Measurements from ENCODE around the gene ARHGDIG. TPM values are rescaled to one million over a fixed set of nuclear protein-coding genes. Genes with fewer than 3 reads are reported as not detected.

ARHGDIG gene
- total RNA-seq, 2 donors from 2014 or later = not detected

DNA sequence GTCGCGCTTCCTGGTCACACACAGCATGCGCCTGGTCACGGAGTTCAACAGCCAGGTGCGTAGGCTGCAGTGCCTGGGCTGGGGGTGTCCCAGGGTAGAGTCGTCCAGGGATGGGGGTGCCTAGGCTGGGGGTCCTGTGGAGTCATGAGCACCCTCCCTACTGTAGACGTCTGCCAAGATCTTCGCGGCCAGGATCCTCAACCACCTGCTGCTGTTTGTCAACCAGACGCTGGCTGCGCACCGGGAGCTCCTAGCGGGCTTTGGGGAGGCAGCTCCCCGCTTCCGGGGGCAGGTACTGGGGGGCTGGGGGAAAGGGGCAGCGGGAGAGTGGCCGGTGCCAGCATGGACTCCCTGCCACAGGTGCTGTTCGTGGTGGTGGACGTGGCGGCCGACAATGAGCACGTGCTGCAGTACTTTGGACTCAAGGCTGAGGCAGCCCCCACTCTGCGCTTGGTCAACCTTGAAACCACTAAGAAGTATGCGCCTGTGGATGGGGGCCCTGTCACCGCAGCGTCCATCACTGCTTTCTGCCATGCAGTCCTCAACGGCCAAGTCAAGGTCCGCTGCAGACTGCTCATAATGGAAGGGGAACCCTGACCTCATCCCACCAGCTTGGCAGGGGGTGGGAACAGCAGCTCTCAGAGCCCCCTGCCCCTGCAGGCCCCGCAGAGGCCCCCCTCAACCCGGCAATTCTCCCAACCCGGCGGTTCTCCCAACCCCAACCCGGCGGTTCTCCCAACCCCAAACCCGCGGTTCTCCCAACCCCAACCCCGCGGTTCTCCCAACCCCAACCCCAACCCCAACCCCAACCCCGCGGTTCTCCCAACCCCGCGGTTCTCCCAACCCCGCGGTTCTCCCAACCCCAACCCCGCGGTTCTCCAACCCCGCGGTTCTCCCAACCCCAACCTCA is 5.0 kb downstream of the ARHGDIG start:
- no peak for DNase-seq (ENCODE audit: low spot score in 2 of 2)
- H3K27ac Mint-ChIP-seq = no peak overlapping the region
- H3K36me3 Mint-ChIP-seq = no peaks in the 10 kb centered on the region
- no peaks in the 10 kb centered on the region for H3K9me3 Mint-ChIP-seq
- no peak for ATAC-seq

DNA sequence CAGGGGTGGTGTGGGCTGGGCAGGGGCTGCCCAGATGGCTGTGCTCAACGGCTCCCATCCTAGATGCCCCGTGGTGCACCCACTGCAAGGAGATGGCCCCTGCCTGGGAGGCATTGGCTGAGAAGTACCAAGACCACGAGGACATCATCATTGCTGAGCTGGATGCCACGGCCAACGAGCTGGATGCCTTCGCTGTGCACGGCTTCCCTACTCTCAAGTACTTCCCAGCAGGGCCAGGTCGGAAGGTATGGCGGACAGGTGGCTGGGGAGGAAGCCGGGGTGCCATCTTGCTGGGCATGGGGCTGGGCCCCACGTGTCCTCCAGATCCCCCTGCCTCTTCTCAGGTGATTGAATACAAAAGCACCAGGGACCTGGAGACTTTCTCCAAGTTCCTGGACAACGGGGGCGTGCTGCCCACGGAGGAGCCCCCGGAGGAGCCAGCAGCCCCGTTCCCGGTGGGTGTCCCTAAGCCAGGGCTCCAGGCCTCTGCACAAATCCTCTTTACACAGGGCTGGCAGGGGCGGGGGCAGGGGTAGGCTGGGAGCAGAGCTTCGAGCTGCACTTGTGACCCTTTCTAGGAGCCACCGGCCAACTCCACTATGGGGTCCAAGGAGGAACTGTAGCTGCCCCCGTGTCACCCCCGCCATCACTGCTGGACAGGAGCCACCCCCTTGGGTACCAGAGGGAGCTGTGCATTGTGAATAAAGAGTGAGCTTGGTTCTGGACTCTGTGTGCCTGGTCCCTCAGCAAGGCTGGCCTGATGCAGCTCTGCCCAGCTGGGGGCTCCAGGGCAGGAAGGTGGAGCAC is 6.3 kb downstream of the ARHGDIG start:
- no peak for ATAC-seq
- Mint-ChIP-seq H3K27ac (no peak overlapping the region), H3K36me3 (no peaks in the 10 kb centered on the region), H3K9me3 (no peaks in the 10 kb centered on the region)
- no peak for DNase-seq (ENCODE audit: low spot score in 2 of 2)

DNA sequence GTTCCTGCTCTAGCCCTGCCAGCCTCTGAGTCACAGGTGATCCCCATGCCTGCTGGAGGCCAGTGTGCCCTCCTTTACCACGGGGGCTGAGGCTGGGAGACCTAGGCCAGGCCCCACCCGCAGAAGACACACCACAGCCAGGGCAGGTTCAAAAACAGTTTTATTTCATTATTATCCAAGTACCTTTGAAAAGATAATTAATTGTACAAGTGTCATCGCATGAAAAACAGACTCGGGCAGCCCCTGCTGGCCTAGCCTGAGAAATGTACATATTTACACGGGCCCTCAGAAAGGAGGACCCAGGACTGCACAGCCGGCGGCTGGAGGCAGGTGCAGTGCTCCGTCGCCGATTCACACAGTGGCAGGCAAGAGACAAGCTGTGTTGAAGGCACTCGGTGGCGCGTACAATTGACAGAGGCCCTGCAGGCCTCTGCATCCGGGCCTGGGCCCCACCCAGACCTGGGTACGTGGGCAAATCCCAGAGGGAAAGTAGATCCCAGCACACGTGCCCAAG is 7.0 kb downstream of the ARHGDIG start:
- DNase-seq (ENCODE audit: low spot score in 2 of 2) (no peak), ATAC-seq (no peak)
- Mint-ChIP-seq H3K36me3 (peaks cover 0 to 2% of the 10 kb centered on the region in 2 donors), H3K9me3 (no peaks in the 10 kb centered on the region), H3K27ac (no peak overlapping the region)

DNA sequence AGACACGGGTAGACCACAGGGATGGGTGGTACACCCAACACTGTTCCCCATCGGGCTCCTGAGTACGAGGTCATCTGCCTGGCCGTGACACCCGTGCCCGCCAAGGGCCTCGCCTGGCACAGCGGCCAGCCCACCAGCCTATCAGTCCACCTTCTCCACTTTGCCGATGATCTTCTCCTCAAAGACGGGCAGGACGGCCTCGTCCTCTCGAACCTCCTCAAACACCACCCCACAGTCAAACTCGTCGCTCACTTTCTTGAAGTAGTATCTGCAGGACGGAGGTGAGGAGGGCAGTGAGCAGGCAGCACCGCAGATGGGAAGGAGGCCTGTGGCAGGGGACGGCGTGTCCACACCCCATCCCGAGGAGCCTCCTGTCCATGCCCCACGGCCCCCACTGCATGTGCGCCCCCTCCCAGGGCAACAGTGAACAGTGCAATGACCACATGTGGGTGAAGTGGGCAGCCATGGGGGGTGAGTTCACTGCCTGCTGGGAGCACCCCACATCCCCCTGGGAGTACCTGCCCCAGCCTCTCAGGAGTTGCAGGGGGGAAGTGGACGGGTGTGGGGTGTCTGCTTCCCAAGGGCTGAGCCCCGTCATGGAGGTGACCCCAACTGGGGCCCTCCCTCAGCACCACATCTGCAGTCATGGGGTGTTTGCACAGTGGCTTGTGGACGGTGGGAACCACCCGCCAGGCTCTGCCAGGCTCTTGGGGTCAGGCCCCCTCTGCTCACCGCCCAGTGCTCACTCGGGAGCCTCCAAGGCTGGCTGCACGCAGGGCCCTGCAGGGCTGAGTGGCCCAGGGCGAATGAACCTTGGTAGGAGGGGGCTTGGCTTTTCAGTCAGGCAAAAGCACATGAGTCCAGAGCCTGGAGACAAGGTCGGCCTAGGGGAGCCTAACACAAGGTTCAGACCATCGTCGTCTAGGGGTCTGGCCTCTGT is 7.9 kb downstream of the ARHGDIG start:
- ATAC-seq (no peak), DNase-seq (ENCODE audit: low spot score in 2 of 2) (no peak)
- Mint-ChIP-seq H3K36me3 (peaks cover 0 to 6% of the 10 kb centered on the region in 2 donors), H3K9me3 (no peaks in the 10 kb centered on the region), H3K27ac (no peak overlapping the region)

DNA sequence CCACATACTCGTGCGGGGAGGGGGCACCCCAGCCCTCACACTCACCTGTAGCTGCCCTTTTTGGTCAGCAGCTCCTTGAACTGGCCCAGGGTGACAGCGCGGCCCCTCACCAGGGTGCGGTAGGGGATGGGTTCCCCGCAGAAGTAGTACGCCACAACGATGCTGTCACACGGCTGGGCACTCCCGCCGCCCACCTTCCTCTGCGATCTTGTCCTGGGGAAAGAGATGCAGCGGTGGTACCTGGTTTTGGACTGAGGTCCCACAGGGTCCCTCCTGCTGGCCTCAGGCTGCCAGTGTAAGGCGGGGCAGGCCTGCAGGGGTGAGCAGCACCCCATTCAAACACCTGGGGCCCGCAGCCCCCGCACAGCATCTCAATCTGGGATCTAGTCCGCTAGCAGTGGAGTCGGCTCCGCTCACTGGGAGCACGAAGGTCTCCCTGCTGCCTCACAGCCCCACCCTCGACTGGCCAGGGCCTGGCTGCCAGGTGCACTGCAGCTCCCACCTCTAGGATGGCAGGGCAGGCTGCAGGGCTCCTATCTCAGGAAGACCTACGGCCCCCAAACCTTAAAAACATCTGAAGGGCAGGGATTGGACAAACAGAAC is 9.1 kb downstream of the ARHGDIG start:
- no peaks in the 10 kb centered on the region for H3K9me3 Mint-ChIP-seq
- H3K27ac Mint-ChIP-seq = no peak overlapping the region
- DNase-seq (ENCODE audit: low spot score in 2 of 2) (no peak), ATAC-seq (no peak)
- H3K36me3 Mint-ChIP-seq = peaks cover 0 to 6% of the 10 kb centered on the region in 2 donors

DNA sequence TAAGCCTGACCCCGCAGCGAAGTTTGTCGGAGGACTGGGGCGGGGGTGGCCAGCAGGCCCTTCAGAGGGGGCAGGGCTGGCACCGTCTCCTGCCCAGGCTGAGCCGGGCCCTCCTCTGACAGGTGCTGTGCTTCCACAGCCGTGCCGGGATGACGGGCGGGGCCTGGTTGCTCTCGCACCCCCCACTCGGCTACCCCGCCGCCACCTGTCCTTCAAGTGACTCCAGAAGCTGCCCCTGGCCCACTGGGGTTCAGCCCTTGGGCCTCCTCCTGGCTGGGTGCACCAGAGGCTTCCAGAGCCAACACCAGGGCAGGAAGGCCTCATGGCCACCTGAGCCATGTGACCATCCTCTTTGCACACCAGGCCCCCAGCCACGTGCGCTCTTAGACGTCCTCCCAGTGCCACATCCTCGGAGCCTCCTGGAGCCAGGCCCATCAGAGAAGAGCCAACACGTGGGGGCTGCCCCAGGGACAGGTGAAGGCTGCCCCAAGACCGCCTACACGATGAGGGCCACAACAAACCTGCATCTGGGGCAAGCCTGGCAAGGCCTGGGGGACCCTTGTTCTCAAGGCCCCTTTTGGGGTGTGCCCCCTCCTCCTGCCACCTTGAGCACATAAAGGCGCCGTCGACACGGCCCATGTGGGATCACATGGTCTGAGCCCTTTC is 9.8 kb downstream of the ARHGDIG start:
- Mint-ChIP-seq H3K27ac (peak overlapping the region in 1 of 2 donors; percentile 25), H3K9me3 (no peaks in the 10 kb centered on the region)
- no peak for ATAC-seq

DNA sequence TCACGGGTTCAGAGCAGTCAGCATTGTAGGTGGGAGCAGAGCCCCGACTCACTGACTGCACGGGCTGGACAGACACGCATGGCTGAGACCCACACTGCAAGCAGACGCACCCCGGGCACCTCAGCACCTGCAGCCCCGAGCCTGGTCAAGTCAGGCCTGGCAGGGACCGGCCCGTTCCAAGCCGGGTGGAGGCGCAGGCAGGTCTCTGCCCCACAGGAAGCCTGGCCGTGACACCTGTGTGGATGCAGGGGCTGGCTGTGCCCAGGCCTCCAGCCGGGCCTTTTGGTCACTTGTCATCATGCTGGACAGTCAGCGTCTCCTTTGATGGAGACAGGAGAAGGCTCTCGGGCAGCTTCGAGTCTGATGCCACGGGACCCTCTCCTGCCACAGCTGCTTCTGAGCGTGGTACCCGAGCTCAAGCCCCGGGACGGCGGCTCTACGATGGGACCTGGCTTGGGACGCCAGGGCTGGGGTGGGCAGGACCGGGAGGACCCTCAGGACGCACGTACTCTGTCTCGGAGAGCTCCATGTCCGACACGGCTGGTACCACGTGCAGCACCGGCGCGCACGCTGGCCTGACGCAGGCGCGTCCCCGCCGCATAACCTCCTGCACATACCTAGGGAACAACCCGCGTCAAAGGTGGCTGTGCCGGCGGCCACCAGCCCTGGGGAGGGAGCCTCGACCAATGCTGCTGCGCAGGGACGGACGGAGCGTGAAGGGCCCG is 10.5 kb downstream of the ARHGDIG start:
- Mint-ChIP-seq H3K27ac (peak overlapping the region in 1 of 2 donors; percentile 25), H3K9me3 (no peaks in the 10 kb centered on the region), H3K36me3 (peaks cover 0 to 6% of the 10 kb centered on the region in 2 donors)
- ATAC-seq (no peak), DNase-seq (ENCODE audit: low spot score in 2 of 2) (no peak)

More for the DNA sequence above, 9.8 kb downstream of the ARHGDIG start:
- H3K36me3 Mint-ChIP-seq = peaks cover 0 to 6% of the 10 kb centered on the region in 2 donors
- DNase-seq (ENCODE audit: low spot score in 2 of 2) = no peak

DNA sequence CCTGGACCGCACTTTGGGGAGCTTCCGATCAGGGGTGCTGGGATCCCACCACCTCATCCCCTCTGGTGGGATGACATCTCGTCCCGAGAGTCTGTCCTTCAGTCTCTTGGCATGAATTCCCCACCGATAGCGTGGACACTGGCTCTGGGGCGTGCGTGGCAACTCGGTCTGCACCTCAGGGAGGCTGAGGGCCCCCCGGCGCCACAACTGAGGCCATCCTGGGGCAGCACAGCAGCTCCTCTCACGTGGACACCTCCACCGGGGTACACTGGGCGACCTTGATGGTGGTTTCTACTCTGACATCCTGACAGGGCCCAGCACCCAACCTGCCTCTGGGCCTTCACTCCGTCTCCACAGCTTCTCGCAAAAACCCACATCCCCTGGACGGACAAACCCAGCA is 11.1 kb downstream of the ARHGDIG start:
- DNase-seq (ENCODE audit: low spot score in 2 of 2) (no peak), ATAC-seq (no peak)
- peaks cover 0 to 6% of the 10 kb centered on the region in 2 donors for H3K36me3 Mint-ChIP-seq
- H3K27ac Mint-ChIP-seq = peak overlapping the region in 1 of 2 donors; percentile 36
- H3K9me3 Mint-ChIP-seq = no peaks in the 10 kb centered on the region

DNA sequence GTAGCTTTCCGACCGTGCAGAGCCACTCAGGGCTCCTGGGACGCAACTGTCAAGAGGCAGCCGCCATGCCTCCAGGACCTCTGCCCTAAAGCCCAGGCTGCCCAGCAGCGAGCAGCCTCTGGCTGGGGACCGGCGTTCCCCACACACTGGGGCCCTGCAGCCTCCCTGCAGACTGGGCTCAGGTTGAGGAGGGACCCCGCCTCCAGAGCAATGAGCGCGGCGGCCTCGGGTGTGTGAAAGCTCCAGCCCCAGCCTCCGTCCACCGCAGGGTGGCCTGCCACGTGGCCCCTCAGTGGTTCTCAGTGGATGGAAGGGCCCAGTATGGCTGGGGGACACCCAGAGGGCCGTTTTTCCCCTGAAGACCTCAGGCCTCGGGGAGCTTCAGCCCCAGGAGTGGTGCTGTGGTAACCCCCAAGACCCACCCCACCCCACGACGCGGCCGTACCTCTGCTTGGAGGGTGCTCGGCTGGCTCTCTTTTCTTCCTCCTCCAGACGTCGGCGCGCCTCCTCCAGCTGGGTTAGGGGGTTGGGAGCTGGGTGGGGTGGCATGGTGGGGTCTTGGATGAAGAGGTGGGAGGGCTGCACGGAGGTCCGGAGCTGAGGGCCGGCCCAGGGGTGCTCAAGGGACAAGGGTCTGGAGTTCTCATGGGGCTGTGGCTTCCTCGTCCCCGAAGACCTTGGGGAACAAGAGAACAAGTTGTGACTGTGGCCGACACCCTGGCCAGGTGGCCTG is 12.8 kb downstream of the ARHGDIG start:
- no peak for ATAC-seq
- DNase-seq (ENCODE audit: low spot score in 2 of 2) = no peak
- Mint-ChIP-seq H3K27ac (no peak overlapping the region), H3K9me3 (no peaks in the 10 kb centered on the region), H3K36me3 (peaks cover 0 to 6% of the 10 kb centered on the region in 2 donors)

DNA sequence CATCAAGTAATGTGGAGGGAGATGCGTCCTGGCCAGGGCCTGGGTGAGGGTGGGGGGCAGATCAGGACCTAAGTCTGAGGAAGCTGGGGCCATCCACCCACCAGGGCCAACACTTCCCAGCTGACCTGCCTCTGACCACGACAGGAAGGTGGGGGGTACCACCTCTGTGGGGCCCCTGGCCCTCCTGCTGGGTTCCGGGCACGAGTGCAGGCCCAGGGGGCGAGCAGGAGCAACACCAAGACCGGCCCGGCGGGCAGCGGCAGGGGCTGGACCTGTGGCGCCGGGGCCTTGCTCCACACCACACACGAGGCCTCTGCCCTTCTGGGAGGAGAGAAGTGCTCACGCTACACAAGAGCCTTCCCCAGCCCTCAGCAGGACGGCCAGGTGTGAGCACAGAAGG is 15.9 kb downstream of the ARHGDIG start:
- peaks cover 0 to 6% of the 10 kb centered on the region in 2 donors for H3K36me3 Mint-ChIP-seq
- no peak for DNase-seq (ENCODE audit: low spot score in 2 of 2)
- no peaks in the 10 kb centered on the region for H3K9me3 Mint-ChIP-seq
- H3K27ac Mint-ChIP-seq = no peak overlapping the region
- no peak for ATAC-seq

DNA sequence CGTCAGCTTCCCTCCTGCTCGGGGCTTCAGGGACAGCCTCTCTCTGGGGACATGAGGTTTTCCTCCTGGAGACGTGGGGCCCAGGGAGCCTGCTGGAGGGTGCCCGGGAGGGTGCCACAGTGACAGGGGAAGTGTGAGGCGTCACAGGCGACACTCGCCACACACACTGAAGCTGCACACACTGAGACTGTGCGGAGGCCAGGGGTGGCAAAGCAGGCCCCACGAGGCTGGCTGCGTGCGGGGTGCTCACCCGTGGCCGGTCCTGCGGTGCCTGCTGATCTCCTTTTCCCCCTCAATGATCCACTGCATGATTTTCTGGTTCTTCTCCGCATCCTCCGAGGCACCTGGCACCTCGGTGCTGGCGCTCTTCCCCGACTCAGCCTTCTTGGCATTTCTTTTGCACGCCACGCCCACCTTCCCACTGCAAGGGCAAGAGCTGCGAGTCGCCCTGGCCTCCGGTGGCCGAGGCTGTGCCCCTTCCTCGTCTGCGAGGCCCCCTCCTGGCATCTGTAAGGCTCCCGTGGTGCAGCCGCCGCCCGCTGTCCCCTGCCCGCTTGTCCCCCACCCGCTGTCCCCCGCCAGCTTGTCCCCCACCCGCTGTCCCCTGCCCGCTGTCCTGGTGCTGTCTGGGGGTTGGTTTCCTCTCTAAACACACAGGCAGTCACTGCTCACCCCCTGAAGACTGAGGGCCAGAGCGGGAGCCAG is 16.6 kb downstream of the ARHGDIG start:
- H3K36me3 Mint-ChIP-seq = peaks cover 0 to 6% of the 10 kb centered on the region in 2 donors
- H3K9me3 Mint-ChIP-seq = no peaks in the 10 kb centered on the region
- H3K27ac Mint-ChIP-seq = no peak overlapping the region
- ATAC-seq = no peak
- DNase-seq (ENCODE audit: low spot score in 2 of 2) = no peak

DNA sequence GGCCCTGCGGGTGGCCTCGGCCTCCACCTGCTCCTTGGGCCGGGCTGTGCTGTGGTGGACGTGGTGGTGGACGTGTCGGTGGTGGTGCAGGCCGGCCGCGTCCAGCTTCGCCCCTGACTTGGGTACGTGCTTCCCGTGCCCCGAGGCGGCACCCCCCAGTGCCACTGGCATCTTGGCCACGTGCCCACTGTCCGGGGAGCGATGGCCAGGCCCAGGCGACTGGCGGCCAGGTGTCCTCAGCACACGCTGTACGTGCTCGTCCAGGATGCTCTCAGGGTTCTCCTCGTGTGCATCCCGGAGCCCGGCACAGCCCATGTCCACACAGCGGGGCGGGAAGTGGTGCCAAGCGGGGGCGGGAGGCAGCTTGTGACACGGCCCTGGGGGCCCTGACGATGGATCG is 17.4 kb downstream of the ARHGDIG start:
- no peak overlapping the region for H3K27ac Mint-ChIP-seq
- DNase-seq (ENCODE audit: low spot score in 2 of 2) (no peak), ATAC-seq (no peak)
- no peaks in the 10 kb centered on the region for H3K9me3 Mint-ChIP-seq
- no peaks in the 10 kb centered on the region for H3K36me3 Mint-ChIP-seq

DNA sequence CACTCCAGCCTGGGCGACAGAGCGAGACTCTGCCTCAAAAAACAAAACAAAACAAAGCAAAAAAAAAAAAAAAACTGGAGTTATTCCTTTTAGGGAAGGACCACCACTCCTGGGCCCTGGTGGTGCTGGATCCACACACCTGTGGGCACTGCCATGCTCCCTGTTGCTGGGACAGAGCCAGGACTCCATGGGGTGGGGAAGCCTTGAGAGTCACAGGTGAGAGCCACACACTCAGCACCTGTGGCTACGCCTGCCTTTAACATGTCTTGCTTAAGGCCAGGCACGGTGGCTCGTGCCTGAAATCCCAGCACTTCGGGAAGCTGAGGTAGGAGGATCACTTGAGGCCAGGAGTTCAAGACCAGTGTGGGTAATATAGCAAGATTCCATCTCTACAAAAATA is 20.8 kb downstream of the ARHGDIG start:
- no peak overlapping the region for H3K27ac Mint-ChIP-seq
- no peak for DNase-seq (ENCODE audit: low spot score in 2 of 2)
- H3K36me3 Mint-ChIP-seq = no peaks in the 10 kb centered on the region
- no peaks in the 10 kb centered on the region for H3K9me3 Mint-ChIP-seq
- ATAC-seq = no peak

DNA sequence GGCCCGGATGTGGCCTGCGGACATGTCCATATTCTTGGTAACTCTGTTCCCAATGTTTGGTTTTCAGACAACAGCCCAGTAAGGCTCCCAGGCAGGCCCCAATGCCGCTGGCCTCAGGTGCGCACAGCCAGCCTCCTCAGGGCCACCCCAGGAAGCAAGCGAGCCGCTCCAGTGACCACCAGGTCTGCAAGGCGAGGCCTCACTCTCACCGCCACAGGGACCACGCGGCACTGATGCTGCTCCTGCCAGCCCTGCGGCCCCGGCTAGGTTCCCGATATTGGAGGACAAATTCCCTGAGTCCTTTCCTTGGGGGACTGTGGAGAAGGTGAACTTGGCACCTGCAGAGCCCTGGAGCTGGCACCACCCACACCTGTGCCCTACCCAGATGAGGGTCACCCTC is 21.6 kb downstream of the ARHGDIG start:
- DNase-seq (ENCODE audit: low spot score in 2 of 2) (no peak), ATAC-seq (no peak)
- H3K36me3 Mint-ChIP-seq = no peaks in the 10 kb centered on the region
- no peak overlapping the region for H3K27ac Mint-ChIP-seq
- no peaks in the 10 kb centered on the region for H3K9me3 Mint-ChIP-seq

Data from activated naive CD4-positive, alpha-beta T cell treated with anti-CD3 and anti-CD28 coated beads, Interleukin-2, amount 50 U/mL, for 72 hours (primary cell).